Activated T-helper 1 cell treated with anti-CD3 and anti-CD28 coated beads, Interleukin-12 subunit alpha, Interleukin-12 subunit beta, Interleukin-2, Interleukin-4 antibody, amounts not matched to agents 30 ng/mL and 10 ng/mL and 1 ng/mL, durations not matched to agents 14 hours and 24 hours and 36 hours (primary cell): Measurements from ENCODE around the gene EGFLAM. TPM values are rescaled to one million over a fixed set of nuclear protein-coding genes. Genes with fewer than 3 reads are reported as not detected.
"Not testable (repeated sequence)": the region's sequence is repeated elsewhere in the genome, so short reads cannot be mapped to it uniquely, and the experiment has no call there.

ENCODE experiments used
- DNase-seq: peaks from one replicate; pipeline ENCODE4 v3.0.0; 2021; ENCODE audit warnings: low spot score
- H3K27ac Mint-ChIP-seq: one replicate; pipeline ENCODE4 v1.8.0; 2021; ENCODE audit warnings: mild to moderate bottlenecking, mixed read lengths
- H3K27me3 Mint-ChIP-seq: one replicate; pipeline ENCODE4 v1.8.0; 2022; ENCODE audit warnings: mild to moderate bottlenecking, moderate library complexity, mixed read lengths; ENCODE audit not compliant: insufficient read depth
- H3K36me3 Mint-ChIP-seq: one replicate; pipeline ENCODE4 v1.8.0; 2021; ENCODE audit warnings: low read depth, mixed read lengths
- H3K4me1 Mint-ChIP-seq: one replicate; pipeline ENCODE4 v1.8.0; 2021; ENCODE audit warnings: low read depth, mixed read lengths
- H3K4me3 Mint-ChIP-seq: one replicate; pipeline ENCODE4 v1.8.0; 2021; ENCODE audit warnings: mild to moderate bottlenecking, moderate library complexity, mixed read lengths
- H3K9me3 Mint-ChIP-seq: one replicate; pipeline ENCODE4 v1.8.0; 2021; ENCODE audit warnings: mixed read lengths
- intact Hi-C: fragments of 100-400 bp; cut with micrococcal nuclease; formaldehyde crosslinking; loops from one replicate; pipeline ENCODE4 v1.15.1; 2024
- total RNA-seq: library from RNA; stranded (reverse); gene quantifications from 2 replicates; pipeline ENCODE4 v1.2.3, GENCODE V29; 2022

The EGFLAM gene
- total RNA-seq, 1 donor from 2014 or later, result not detected

DNA sequence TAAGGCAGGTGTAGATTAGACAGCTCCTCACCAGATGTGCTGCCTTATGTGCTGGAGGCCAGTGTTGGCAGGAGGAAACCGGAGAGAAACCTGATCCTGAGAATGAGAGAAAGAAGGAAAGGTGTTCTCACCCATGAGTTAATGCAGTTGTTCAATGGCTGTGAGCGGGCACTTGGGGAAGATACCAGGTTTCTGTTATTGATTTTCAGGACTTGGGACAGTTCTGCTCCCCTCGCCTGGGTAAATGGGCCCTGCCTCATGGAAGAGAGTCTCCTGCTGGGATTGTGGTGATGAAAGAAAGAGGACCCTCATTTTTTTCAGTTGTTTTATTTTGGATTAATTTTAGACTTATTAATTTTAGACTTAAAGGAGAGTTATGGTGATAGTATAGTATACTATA, 59.5 kb downstream of the EGFLAM start:
- no peak for DNase-seq
- H3K27me3 Mint-ChIP-seq, result no peaks in the 10 kb centered on the region
- no peak overlapping the region for H3K4me3 Mint-ChIP-seq
- intact Hi-C loops, result no loop called here
- H3K36me3 Mint-ChIP-seq, result no peaks in the 10 kb centered on the region
- no peaks in the 10 kb centered on the region for H3K4me1 Mint-ChIP-seq
- H3K27ac Mint-ChIP-seq, result no peak overlapping the region
- H3K9me3 Mint-ChIP-seq, result no peaks in the 10 kb centered on the region

GRCh38 chr5:38319491-38319890, 61.1 kb downstream of the EGFLAM start:
- Mint-ChIP-seq H3K36me3 (no peaks in the 10 kb centered on the region), H3K27me3 (no peaks in the 10 kb centered on the region), H3K4me3 (no peak overlapping the region), H3K9me3 (no peaks in the 10 kb centered on the region), H3K27ac (no peak overlapping the region), H3K4me1 (no peaks in the 10 kb centered on the region)
- DNase-seq, result no peak
- intact Hi-C loops, result no loop called here

- DNase-seq, result no peak
- Mint-ChIP-seq H3K4me3 (no peak overlapping the region), H3K27me3 (no peaks in the 10 kb centered on the region), H3K27ac (no peak overlapping the region), H3K9me3 (no peaks in the 10 kb centered on the region), H3K4me1 (no peaks in the 10 kb centered on the region), H3K36me3 (no peaks in the 10 kb centered on the region)
- intact Hi-C loops, result no loop called here
Measured at GRCh38 chr5:38321978-38322377, 63.6 kb downstream of the EGFLAM start.

DNA sequence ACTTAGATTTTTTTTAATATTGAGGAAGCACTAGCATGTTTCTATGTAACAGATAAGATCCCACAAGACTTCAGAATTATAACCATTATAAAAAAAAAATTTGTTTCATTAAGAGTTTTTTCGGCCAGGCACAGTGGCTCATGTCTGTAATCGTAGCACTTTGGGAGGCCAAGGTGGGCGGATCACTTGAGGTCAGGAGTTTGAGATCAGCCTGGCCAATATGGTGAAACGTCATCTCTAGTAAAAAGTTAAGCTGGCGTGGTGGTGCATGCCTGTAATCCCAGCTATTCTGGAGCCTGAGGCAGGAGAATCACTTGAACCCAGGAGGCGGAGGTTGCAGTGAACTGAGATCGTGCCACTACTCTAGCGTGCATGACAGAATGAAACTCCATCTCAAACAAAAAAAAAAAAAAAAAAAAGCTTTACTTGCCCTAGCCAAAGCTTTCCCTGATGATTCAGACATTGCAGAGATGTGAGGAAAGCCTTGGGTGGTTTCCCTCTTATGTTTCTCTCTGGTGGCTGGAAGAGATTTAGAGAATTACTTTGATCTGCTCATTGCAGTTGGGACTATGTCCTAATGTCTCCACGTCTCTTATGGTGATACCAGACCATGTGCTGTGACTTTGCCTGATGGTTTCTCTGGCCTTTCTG, 65.4 kb downstream of the EGFLAM start:
- no peak for DNase-seq
- H3K9me3 Mint-ChIP-seq, result no peaks in the 10 kb centered on the region
- H3K27ac Mint-ChIP-seq, result no peak overlapping the region
- no peaks in the 10 kb centered on the region for H3K36me3 Mint-ChIP-seq
- no peaks in the 10 kb centered on the region for H3K4me1 Mint-ChIP-seq
- H3K4me3 Mint-ChIP-seq, result no peak overlapping the region
- H3K27me3 Mint-ChIP-seq, result no peaks in the 10 kb centered on the region
- intact Hi-C loops, result no loop called here

- no peak overlapping the region for H3K4me3 Mint-ChIP-seq
- H3K27me3 Mint-ChIP-seq, result no peaks in the 10 kb centered on the region
- no peak for DNase-seq
- H3K27ac Mint-ChIP-seq, result no peak overlapping the region
- H3K4me1 Mint-ChIP-seq, result no peaks in the 10 kb centered on the region
- intact Hi-C loops, result no loop called here
- H3K36me3 Mint-ChIP-seq, result no peaks in the 10 kb centered on the region
- H3K9me3 Mint-ChIP-seq, result no peaks in the 10 kb centered on the region
Measured at GRCh38 chr5:38329132-38329715, 70.9 kb downstream of the EGFLAM start.

DNA sequence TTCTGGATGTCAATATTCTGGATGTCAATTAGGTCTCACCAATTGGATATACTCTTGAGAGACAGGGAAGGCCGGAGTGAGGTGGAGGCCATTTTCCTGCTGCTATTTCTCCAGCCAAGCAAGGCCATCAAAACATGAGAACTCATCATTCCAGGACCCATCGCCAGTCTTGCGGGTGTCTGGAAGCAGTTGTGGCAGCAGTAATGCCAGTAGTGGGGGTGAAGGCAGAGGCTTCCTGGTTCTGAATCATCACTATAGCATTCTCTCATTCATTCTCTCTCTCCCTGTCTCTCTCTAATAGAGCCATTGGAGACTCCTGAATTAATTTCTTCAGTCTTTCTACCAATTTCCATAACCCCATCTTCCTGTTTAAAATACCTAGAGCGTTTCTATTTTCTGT, 71.8 kb downstream of the EGFLAM start:
- no peaks in the 10 kb centered on the region for H3K9me3 Mint-ChIP-seq
- no peak overlapping the region for H3K27ac Mint-ChIP-seq
- DNase-seq, result no peak
- no peak overlapping the region for H3K4me3 Mint-ChIP-seq
- no peaks in the 10 kb centered on the region for H3K27me3 Mint-ChIP-seq
- intact Hi-C loops, result no loop called here
- no peaks in the 10 kb centered on the region for H3K4me1 Mint-ChIP-seq
- H3K36me3 Mint-ChIP-seq, result no peaks in the 10 kb centered on the region

DNA sequence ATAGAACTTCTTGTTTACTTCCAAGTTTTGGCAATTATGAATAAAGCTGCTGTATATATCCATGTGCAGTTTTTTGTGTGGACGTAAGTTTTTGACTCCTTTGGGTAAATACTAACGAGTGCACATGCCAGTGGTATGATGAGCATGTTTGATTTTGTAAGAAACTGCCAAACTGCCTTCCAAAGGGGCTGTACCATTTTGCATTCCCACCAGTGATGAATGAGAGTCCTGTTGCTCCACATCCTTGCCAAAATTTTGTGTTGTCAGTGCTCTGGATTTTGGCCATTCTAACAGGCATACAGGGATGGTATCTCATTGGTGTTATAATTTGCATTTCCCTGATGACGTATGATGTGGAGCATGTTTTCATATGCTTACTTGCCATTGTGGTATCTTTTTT, 73.5 kb downstream of the EGFLAM start:
- no peak for DNase-seq
- Mint-ChIP-seq H3K4me1 (no peaks in the 10 kb centered on the region), H3K27me3 (no peaks in the 10 kb centered on the region), H3K9me3 (no peaks in the 10 kb centered on the region), H3K4me3 (no peak overlapping the region), H3K27ac (no peak overlapping the region), H3K36me3 (no peaks in the 10 kb centered on the region)
- intact Hi-C loops, result no loop called here

GRCh38 chr5:38333181-38333580, 74.8 kb downstream of the EGFLAM start:
- H3K4me1 Mint-ChIP-seq, H3K27ac Mint-ChIP-seq, H3K9me3 Mint-ChIP-seq, intact Hi-C loops, H3K27me3 Mint-ChIP-seq, DNase-seq, H3K4me3 Mint-ChIP-seq, H3K36me3 Mint-ChIP-seq: not testable (repeated sequence)

DNA sequence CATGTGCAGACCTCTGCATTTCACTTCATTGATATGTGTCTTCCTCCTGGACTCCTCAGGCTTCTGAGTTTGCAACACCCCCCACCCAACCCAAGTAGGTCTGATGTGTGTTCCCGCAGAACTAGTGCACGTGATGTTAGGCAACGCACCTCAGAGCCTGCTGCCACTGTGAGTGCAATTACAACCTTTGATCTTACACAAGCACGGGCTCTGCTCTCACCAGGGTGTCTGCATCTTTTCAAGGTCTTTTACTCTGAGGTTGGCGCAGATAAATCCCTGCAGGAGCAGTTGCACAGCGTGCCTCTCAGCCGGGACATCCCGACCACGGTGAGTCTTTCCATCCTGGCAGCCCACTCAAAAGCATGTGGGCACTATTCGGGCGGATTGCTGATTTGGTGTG, 80.1 kb downstream of the EGFLAM start:
- Mint-ChIP-seq H3K9me3 (no peaks in the 10 kb centered on the region), H3K36me3 (no peaks in the 10 kb centered on the region), H3K27me3 (peaks cover 8% of the 10 kb centered on the region), H3K4me1 (no peaks in the 10 kb centered on the region), H3K4me3 (no peak overlapping the region), H3K27ac (no peak overlapping the region)
- DNase-seq, result no peak
- intact Hi-C loops, result no loop called here

DNA sequence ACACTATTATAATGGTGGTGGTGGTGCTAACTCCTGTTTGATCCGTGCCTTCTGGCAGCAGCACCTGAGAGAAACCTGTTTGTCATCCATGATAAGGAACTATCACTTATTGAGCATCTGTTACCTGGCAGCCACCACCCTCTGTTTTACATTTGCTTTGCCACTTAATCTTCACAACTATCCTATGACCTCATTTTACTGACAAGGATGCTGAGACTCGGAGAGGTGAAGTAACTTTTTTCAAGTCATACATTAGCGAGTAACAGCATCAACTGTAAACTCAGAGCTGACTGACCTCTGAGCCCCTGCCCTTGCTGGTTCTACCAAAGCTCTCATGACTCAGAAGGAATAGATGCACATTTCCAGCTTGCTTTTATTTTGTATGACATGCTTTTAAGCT, 81.1 kb downstream of the EGFLAM start:
- no peaks in the 10 kb centered on the region for H3K36me3 Mint-ChIP-seq
- H3K9me3 Mint-ChIP-seq, result no peaks in the 10 kb centered on the region
- peaks cover 8% of the 10 kb centered on the region for H3K27me3 Mint-ChIP-seq
- DNase-seq, result no peak
- H3K4me3 Mint-ChIP-seq, result no peak overlapping the region
- intact Hi-C loops, result no loop called here
- no peak overlapping the region for H3K27ac Mint-ChIP-seq
- H3K4me1 Mint-ChIP-seq, result no peaks in the 10 kb centered on the region

DNA sequence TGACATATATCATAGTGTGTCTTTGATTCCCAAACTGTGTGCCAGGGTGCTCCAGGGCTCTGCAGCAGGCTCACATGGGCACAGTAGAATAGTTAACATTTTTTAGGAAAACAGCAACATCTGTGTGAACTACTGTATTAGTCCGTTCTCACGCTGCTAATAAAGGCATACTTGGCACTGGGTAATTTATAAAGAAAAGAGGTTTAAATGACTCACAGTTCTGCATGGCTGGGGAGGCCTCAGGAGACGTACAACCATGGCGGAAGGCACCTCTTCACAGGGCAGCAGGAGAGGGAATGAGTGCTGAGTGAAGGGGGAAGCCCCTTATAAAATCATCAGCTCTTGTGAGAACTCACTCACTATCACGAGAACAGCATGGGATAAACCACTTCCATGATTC, 82.7 kb downstream of the EGFLAM start:
- H3K36me3 Mint-ChIP-seq, result no peaks in the 10 kb centered on the region

GRCh38 chr5:38341641-38342040, 83.3 kb downstream of the EGFLAM start:
- H3K9me3 Mint-ChIP-seq, result no peaks in the 10 kb centered on the region
- peaks cover 8% of the 10 kb centered on the region for H3K27me3 Mint-ChIP-seq
- intact Hi-C loops, result no loop called here
- H3K4me3 Mint-ChIP-seq, result no peak overlapping the region
- no peak for DNase-seq
- H3K4me1 Mint-ChIP-seq, result no peaks in the 10 kb centered on the region
- no peaks in the 10 kb centered on the region for H3K36me3 Mint-ChIP-seq
- H3K27ac Mint-ChIP-seq, result no peak overlapping the region

More for the DNA sequence above, 82.7 kb downstream of the EGFLAM start:
- H3K4me3 Mint-ChIP-seq, result no peak overlapping the region
- H3K9me3 Mint-ChIP-seq, result no peaks in the 10 kb centered on the region
- no peak overlapping the region for H3K27ac Mint-ChIP-seq
- intact Hi-C loops, result no loop called here
- H3K27me3 Mint-ChIP-seq, result peaks cover 8% of the 10 kb centered on the region
- H3K4me1 Mint-ChIP-seq, result no peaks in the 10 kb centered on the region
- no peak for DNase-seq

DNA sequence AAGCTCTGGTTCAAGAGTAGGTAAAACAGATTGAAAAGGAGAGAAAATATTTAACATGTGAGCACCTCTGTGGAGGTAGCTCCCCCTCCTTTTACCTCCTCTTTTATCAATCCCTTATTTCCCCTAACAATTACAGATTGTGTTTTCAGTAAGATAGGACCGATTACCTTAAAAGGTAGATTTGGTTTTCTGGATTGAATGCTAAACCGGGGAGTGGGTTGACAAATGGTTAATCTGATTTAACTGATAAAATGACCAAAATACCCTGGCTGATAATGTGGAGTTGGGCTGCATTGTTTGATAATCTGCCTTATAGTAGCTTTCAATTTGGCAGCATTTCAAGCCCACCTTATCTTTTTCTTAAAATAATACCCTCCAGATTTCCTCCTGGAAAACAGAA, 83.9 kb downstream of the EGFLAM start:
- H3K27me3 Mint-ChIP-seq, result peaks cover 8% of the 10 kb centered on the region
- H3K36me3 Mint-ChIP-seq, result no peaks in the 10 kb centered on the region
- no peaks in the 10 kb centered on the region for H3K4me1 Mint-ChIP-seq
- H3K4me3 Mint-ChIP-seq, result no peak overlapping the region
- no peaks in the 10 kb centered on the region for H3K9me3 Mint-ChIP-seq
- intact Hi-C loops, result no loop called here
- H3K27ac Mint-ChIP-seq, result no peak overlapping the region
- no peak for DNase-seq

DNA sequence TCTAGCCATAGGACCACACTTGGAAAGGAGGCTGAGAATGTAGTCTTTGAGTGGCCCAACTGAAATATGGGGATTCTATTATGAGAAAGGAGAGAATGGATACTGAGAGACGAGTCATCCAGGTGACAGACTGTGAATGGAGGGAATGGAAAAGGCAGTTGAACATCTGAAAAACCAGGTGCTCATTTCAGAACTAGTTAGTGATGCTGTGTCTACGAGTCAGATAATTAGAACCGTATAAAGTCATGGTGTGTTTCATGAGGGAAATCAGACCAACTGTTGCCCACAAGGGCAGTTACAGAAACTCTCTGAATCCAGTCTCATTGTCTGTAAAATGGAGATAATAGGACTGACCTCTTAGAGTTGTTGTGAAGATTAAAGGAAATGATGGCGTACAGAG, 86.5 kb downstream of the EGFLAM start:
- H3K27ac Mint-ChIP-seq, result no peak overlapping the region
- no peaks in the 10 kb centered on the region for H3K9me3 Mint-ChIP-seq
- intact Hi-C loops, result no loop called here
- no peaks in the 10 kb centered on the region for H3K36me3 Mint-ChIP-seq
- H3K4me3 Mint-ChIP-seq, result no peak overlapping the region
- H3K4me1 Mint-ChIP-seq, result no peaks in the 10 kb centered on the region
- DNase-seq, result no peak
- no peaks in the 10 kb centered on the region for H3K27me3 Mint-ChIP-seq
